HepG2 (cell line): ENCODE data around the gene DUSP9. TPM values are rescaled to one million over a fixed set of nuclear protein-coding genes. Genes with fewer than 3 reads are reported as not detected.

Experiments
- ATAC-seq: fragments of 200-7000 bp; cut with Tn5 transposase; 3 replicates; pipeline ENCODE4 v1.9.1; 2020; ENCODE audit warnings: mild to moderate bottlenecking, moderate library complexity
- BruUV-seq: library from RNA; stranded (reverse); fragments of 400-500 nt; replicated peaks from 2 replicates; lab custom pipeline; 2021; lab: Mats Ljungman, UMichigan
- CTCF ChIA-PET: fragments of 300-600 bp; formaldehyde crosslinking; extraction: SDS; loops from one replicate; lab custom pipeline; 2021; ENCODE audit warnings: low total read pairs, inconsistent platforms, low intra/inter-chr PET ratio; lab: Yijun Ruan, JAX
- POLR2A ChIA-PET: fragments of 350-600 bp; sonication (Branson Sonifier 250); formaldehyde crosslinking; loops from one replicate; lab custom pipeline; 2020; ENCODE audit warnings: antibody characterized with exemption, inconsistent platforms; lab: Yijun Ruan, JAX
- DNase-seq: peaks from one replicate; pipeline ENCODE4 v3.0.0-alpha.2; 2015; ENCODE audit warnings: low spot score
- FAIRE-seq: peaks from 3 replicates; lab custom pipeline; 2011; peaks lifted over from hg19 to GRCh38; lab: Jason Lieb, UNC
- H2AFZ ChIP-seq: one replicate; pipeline ENCODE4 v1.6.1; 2011; ENCODE audit warnings: low read length, inconsistent platforms
- H3K27ac ChIP-seq: fragments of 300-600 bp; 3 replicates; pipeline ENCODE4 v1.8.0; 2011; ENCODE audit warnings: mixed run types, mild to moderate bottlenecking, mixed read lengths, low read length, inconsistent platforms; ENCODE audit not compliant: insufficient read depth; ENCODE audit errors: extremely low read length
- H3K27me3 ChIP-seq, 2 experiments: fragments of 200-600 bp in 1 of 2; 2 replicates in 1 of 2; 3 replicates in 1 of 2; pipeline versions ENCODE4 v1.6.0 to v1.8.0; 2011; ENCODE audit warnings: low read length in 2 of 2, mild to moderate bottlenecking in 2 of 2, moderate library complexity in 2 of 2, inconsistent platforms in 1 of 2; ENCODE audit not compliant: insufficient read depth in 2 of 2, control insufficient read depth in 1 of 2
- H3K36me3 ChIP-seq, 2 experiments: fragments of 200-600 bp in 1 of 2; replicated peaks in 1 of 2; 2 replicates in 1 of 2; 3 replicates in 1 of 2; pipeline versions ENCODE4 v1.5.1 to v1.8.0; 2011; ENCODE audit warnings: low read length in 2 of 2, inconsistent platforms in 1 of 2; ENCODE audit not compliant: insufficient read depth in 2 of 2, control insufficient read depth in 1 of 2
- H3K4me1 ChIP-seq: 2 replicates; pipeline ENCODE4 v1.5.1; 2012; ENCODE audit warnings: low read length, inconsistent platforms; ENCODE audit not compliant: insufficient read depth
- H3K4me2 ChIP-seq: 2 replicates; pipeline ENCODE4 v1.6.0; 2011; ENCODE audit warnings: low read depth, low read length, inconsistent platforms
- H3K4me3 ChIP-seq, 3 experiments: fragments of 200-600 bp in 1 of 3; sonication (generic), shearing (Covaris generic) in 1 of 3; replicated peaks in 1 of 3; 2 replicates each; pipeline ENCODE4 v1.5.1; 2011 to 2016; ENCODE audit warnings: low read length in 3 of 3, inconsistent platforms in 2 of 3, low read depth in 2 of 3, mild to moderate bottlenecking in 2 of 3, control low read depth in 1 of 3, mixed read lengths in 1 of 3; ENCODE audit not compliant: insufficient read depth in 1 of 3
- H3K79me2 ChIP-seq: one replicate; pipeline ENCODE4 v1.6.1; 2011; ENCODE audit warnings: low read length, inconsistent platforms; ENCODE audit not compliant: insufficient read depth
- H3K9ac ChIP-seq: 2 replicates; pipeline ENCODE4 v1.6.0; 2011; ENCODE audit warnings: mild to moderate bottlenecking, low read depth, low read length, inconsistent platforms; ENCODE audit not compliant: insufficient read depth
- H3K9me3 ChIP-seq: 2 replicates; pipeline ENCODE4 v1.5.1; 2012; ENCODE audit warnings: mild to moderate bottlenecking, low read length
- H4K20me1 ChIP-seq: 2 replicates; pipeline ENCODE4 v1.6.0; 2011; ENCODE audit warnings: inconsistent platforms, mild to moderate bottlenecking, low read length, moderate library complexity; ENCODE audit not compliant: insufficient read depth
- RFX1 ChIP-seq: fragments of 450-650 bp; IDR thresholded peaks from 2 replicates; pipeline ENCODE4 v1.6.1; 2017
- SAP130 ChIP-seq: IDR thresholded peaks from 2 replicates; pipeline ENCODE4 v1.6.1; 2016; ENCODE audit warnings: low read depth
- WIZ ChIP-seq: sonication (generic); formaldehyde crosslinking; IDR thresholded peaks from 2 replicates; pipeline ENCODE4 v1.5.1; 2020; ENCODE audit warnings: mild to moderate bottlenecking, missing genetic modification reagents
- ZC3H13 ChIP-seq: sonication (generic); formaldehyde crosslinking; IDR thresholded peaks from 2 replicates; pipeline ENCODE4 v1.8.1; 2023; ENCODE audit warnings: mild to moderate bottlenecking, missing genetic modification reagents, moderate library complexity
- ZNF12 ChIP-seq: sonication (generic); formaldehyde crosslinking; IDR thresholded peaks from 2 replicates; pipeline ENCODE4 v1.5.0; 2020; ENCODE audit warnings: missing genetic modification reagents
- ZNF382 ChIP-seq: sonication (generic); formaldehyde crosslinking; IDR thresholded peaks from 2 replicates; pipeline ENCODE4 v1.5.0; 2020; ENCODE audit warnings: missing genetic modification reagents, mild to moderate bottlenecking, borderline replicate concordance
- ZNF510 ChIP-seq: sonication (generic); formaldehyde crosslinking; IDR thresholded peaks from 2 replicates; pipeline ENCODE4 v1.4.0; 2020; ENCODE audit warnings: low read depth, mild to moderate bottlenecking, missing genetic modification reagents
- WGBS: methylation state at CpG from one replicate; pipeline ENCODE4 v1.1.6; 2017; ENCODE audit warnings: low lambda C conversion rate; 5-methylcytosine and 5-hydroxymethylcytosine counted together
- in situ Hi-C: cut with HindIII; loops from 2 replicates; pipeline ENCODE4 v1.10.0; 2017; ENCODE audit warnings: low pct_unique_long_range_greater_than_20kb; ENCODE audit not compliant: extremely low pct_ligation_motif_present
- intact Hi-C: fragments of 100-400 bp; cut with micrococcal nuclease; formaldehyde crosslinking; loops from one replicate; pipeline ENCODE4 v1.10.0; 2022; ENCODE audit not compliant: unreplicated experiment
- polyA plus RNA-seq, 8 experiments: library from polyadenylated mRNA; depleted of rRNA in 3 of 8; stranded (reverse) in 7 of 8; unstranded in 1 of 8; fragments of >200 nt; fragmentation: Illumina TruSeq in 4 of 8; extraction: Trizol in 4 of 8; gene quantifications; 2 replicates each; pipeline versions ENCODE4 v1.2.1 to v1.2.3, GENCODE V29; 2011 to 2016; ENCODE audit warnings: low read depth in 4 of 8, missing spikeins in 1 of 8, mixed read lengths in 1 of 8; ENCODE audit not compliant: insufficient read depth in 1 of 8
- total RNA-seq, 5 experiments: library from RNA; depleted of rRNA; stranded (reverse); fragments of >200 nt; fragmentation: Illumina TruSeq; extraction: Trizol; gene quantifications; 2 replicates each; pipeline ENCODE4 v1.2.3, GENCODE V29; 2016; ENCODE audit warnings: low read depth in 1 of 5
- TF ChIP-seq, protein P1 (sequence below): sonication (generic); formaldehyde crosslinking; IDR thresholded peaks from 2 replicates; pipeline ENCODE4 v1.4.0; 2020; ENCODE audit warnings: mild to moderate bottlenecking, missing genetic modification reagents
- TF ChIP-seq, protein P2 (sequence below): sonication (generic); formaldehyde crosslinking; IDR thresholded peaks from 2 replicates; pipeline ENCODE4 v1.5.1; 2020; ENCODE audit warnings: mild to moderate bottlenecking, missing genetic modification reagents, borderline replicate concordance
- TF ChIP-seq, protein P3 (sequence below): sonication (generic); formaldehyde crosslinking; IDR thresholded peaks from 2 replicates; pipeline ENCODE4 v1.5.0; 2020; ENCODE audit warnings: mild to moderate bottlenecking, missing genetic modification reagents

The DUSP9 gene
- total and polyA plus RNA-seq, 2 of the 13 experiments (the other 11 are each of a cell fraction or from before 2014, with no cell fraction given): 235 to 435 TPM

DNA sequence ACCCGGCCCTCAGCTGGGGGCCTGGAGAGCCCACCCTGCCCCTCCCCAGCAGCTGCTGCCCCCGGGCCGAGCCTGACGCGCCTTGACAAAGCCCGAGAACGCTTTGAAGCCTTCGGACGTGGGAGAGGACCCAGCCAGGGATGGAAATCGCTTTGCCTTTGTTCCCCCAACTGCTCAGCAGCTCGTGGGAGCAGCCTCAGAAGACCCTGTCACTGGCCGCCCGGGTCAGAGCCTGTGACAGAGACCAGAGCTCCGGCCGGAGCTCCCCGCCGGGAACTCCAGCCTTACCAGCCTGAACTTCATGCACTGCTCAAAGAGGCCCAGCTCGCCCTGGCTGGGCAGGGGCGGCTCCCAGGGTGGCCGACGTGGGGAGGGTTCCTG is 38.1 kb downstream of the DUSP9 start (continued):
- TF ChIP-seq, protein P1, sequence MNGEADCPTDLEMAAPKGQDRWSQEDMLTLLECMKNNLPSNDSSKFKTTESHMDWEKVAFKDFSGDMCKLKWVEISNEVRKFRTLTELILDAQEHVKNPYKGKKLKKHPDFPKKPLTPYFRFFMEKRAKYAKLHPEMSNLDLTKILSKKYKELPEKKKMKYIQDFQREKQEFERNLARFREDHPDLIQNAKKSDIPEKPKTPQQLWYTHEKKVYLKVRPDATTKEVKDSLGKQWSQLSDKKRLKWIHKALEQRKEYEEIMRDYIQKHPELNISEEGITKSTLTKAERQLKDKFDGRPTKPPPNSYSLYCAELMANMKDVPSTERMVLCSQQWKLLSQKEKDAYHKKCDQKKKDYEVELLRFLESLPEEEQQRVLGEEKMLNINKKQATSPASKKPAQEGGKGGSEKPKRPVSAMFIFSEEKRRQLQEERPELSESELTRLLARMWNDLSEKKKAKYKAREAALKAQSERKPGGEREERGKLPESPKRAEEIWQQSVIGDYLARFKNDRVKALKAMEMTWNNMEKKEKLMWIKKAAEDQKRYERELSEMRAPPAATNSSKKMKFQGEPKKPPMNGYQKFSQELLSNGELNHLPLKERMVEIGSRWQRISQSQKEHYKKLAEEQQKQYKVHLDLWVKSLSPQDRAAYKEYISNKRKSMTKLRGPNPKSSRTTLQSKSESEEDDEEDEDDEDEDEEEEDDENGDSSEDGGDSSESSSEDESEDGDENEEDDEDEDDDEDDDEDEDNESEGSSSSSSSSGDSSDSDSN (CRISPR knock-in tag): no peak

DNA sequence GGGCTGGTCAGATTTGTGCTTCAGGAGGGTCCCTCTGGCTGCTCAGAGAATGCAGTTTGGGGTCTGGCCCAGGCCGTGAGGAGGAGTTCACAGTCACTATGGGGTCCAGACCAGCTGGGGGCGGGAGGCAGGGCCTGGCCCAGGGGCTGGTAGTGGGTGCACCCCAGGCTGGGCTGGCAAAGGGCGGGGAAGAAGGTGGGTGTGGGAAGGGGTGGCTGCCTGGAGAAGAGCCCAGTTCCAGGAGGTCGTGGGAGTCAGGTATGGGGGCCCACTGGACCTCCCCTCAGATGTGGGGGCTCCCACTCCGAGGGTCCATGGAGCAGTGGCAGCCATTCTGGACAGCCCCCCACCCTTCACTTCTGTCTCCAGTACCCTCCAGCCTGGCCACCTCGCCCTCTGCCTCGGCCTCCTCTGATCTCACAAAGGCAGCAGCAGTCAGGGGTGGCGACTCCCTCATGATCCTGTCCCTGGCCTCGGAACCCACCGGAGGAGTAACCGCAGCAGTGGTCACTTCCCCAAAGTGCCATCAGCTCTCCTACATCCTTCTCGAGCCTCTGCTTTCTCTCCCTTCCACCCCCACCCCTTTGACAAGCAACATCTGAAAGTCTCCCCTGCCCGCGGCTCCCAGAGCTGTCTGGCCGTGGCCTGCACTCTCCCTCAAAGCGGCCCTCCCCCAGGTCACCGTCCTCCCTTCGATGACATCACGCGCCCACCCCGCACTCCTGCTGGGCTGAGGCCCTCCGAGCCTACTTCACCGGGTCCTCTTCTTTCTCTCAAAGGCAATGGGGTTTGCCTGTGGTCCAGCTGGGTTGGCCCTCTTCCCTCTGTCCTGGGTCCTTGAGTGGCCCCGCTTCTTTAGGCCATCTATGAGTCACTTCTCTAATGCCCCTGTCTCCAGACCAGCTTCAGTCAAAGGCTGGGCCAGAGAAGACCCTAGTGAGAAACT is 39.0 kb downstream of the DUSP9 start:
- Histone ChIP-seq H3K79me2 (peaks cover 20% of the 10 kb centered on the region), H3K36me3 (no peaks in the 10 kb centered on the region; a peak in 1 of 5 replicates), H3K27ac (peak overlapping the region; percentile 76), H3K4me3 (peak overlapping the region; percentile 54 to 73 (median 60)), H3K27me3 (no peaks in the 10 kb centered on the region), H2AFZ (no peak overlapping the region), H4K20me1 (peaks cover 12% of the 10 kb centered on the region), H3K9ac (peak overlapping the region; percentile 71), H3K4me2 (peak overlapping the region; percentile 74), H3K4me1 (peaks cover 34% of the 10 kb centered on the region), H3K9me3 (no peaks in the 10 kb centered on the region)
- DNase-seq (no peak), FAIRE-seq (no peak), ATAC-seq (peak; percentile 7)
- no CpG with 5 or more reads among the region's 24 CpGs for WGBS
- intact Hi-C loops: no loop called here
- CTCF ChIA-PET: no interaction called here
- in situ Hi-C loops: no loop called here
- no TSS peak for BruUV-seq
- POLR2A ChIA-PET: interaction anchor here (0.8 to 2.1 kb wide), 3 partner anchors 9 to 41 kb away, joined by 3 to 16 read pairs (median 8); no protein-coding TSS in a partner anchor
- TF ChIP-seq RFX1 (no peak), WIZ (CRISPR knock-in tag) (no peak), SAP130 (CRISPR knock-in tag) (peak; percentile 35; the same call in 1 of the 2 replicates), ZNF382 (CRISPR knock-in tag) (no peak), ZC3H13 (0 out of 2 replicates have a peak, but pooled peaks have one; percentile 39), ZNF510 (CRISPR knock-in tag) (0 out of 2 replicates have a peak, but pooled peaks have one; percentile 30), ZNF12 (CRISPR knock-in tag) (no peak)
- TF ChIP-seq, protein P2, sequence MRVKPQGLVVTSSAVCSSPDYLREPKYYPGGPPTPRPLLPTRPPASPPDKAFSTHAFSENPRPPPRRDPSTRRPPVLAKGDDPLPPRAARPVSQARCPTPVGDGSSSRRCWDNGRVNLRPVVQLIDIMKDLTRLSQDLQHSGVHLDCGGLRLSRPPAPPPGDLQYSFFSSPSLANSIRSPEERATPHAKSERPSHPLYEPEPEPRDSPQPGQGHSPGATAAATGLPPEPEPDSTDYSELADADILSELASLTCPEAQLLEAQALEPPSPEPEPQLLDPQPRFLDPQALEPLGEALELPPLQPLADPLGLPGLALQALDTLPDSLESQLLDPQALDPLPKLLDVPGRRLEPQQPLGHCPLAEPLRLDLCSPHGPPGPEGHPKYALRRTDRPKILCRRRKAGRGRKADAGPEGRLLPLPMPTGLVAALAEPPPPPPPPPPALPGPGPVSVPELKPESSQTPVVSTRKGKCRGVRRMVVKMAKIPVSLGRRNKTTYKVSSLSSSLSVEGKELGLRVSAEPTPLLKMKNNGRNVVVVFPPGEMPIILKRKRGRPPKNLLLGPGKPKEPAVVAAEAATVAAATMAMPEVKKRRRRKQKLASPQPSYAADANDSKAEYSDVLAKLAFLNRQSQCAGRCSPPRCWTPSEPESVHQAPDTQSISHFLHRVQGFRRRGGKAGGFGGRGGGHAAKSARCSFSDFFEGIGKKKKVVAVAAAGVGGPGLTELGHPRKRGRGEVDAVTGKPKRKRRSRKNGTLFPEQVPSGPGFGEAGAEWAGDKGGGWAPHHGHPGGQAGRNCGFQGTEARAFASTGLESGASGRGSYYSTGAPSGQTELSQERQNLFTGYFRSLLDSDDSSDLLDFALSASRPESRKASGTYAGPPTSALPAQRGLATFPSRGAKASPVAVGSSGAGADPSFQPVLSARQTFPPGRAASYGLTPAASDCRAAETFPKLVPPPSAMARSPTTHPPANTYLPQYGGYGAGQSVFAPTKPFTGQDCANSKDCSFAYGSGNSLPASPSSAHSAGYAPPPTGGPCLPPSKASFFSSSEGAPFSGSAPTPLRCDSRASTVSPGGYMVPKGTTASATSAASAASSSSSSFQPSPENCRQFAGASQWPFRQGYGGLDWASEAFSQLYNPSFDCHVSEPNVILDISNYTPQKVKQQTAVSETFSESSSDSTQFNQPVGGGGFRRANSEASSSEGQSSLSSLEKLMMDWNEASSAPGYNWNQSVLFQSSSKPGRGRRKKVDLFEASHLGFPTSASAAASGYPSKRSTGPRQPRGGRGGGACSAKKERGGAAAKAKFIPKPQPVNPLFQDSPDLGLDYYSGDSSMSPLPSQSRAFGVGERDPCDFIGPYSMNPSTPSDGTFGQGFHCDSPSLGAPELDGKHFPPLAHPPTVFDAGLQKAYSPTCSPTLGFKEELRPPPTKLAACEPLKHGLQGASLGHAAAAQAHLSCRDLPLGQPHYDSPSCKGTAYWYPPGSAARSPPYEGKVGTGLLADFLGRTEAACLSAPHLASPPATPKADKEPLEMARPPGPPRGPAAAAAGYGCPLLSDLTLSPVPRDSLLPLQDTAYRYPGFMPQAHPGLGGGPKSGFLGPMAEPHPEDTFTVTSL: 0 out of 2 replicates have a peak, but pooled peaks have one; percentile 28
- TF ChIP-seq, protein P3, sequence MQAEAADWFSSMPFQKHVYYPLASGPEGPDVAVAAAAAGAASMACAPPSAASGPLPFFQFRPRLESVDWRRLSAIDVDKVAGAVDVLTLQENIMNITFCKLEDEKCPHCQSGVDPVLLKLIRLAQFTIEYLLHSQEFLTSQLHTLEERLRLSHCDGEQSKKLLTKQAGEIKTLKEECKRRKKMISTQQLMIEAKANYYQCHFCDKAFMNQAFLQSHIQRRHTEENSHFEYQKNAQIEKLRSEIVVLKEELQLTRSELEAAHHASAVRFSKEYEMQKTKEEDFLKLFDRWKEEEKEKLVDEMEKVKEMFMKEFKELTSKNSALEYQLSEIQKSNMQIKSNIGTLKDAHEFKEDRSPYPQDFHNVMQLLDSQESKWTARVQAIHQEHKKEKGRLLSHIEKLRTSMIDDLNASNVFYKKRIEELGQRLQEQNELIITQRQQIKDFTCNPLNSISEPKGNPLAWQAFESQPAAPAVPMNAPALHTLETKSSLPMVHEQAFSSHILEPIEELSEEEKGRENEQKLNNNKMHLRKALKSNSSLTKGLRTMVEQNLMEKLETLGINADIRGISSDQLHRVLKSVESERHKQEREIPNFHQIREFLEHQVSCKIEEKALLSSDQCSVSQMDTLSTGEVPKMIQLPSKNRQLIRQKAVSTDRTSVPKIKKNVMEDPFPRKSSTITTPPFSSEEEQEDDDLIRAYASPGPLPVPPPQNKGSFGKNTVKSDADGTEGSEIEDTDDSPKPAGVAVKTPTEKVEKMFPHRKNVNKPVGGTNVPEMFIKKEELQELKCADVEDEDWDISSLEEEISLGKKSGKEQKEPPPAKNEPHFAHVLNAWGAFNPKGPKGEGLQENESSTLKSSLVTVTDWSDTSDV (CRISPR knock-in tag): 0 out of 2 replicates have a peak, but pooled peaks have one; percentile 31
